Osteocyte (in vitro differentiated cells): ENCODE results near the gene CDH23. TPM values are rescaled to one million over a fixed set of nuclear protein-coding genes. Genes with fewer than 3 reads are reported as not detected.

Source experiments
- DNase-seq: peaks from one replicate; pipeline ENCODE4 v3.0.0; 2021; ENCODE audit warnings: mixed read lengths; ENCODE audit not compliant: unreplicated experiment; ENCODE audit errors: extremely low spot score
- H3K27ac Mint-ChIP-seq: one replicate; pipeline ENCODE4 v1.8.0; 2021; ENCODE audit warnings: mild to moderate bottlenecking, mixed read lengths; ENCODE audit not compliant: unreplicated experiment
- H3K27me3 Mint-ChIP-seq: one replicate; pipeline ENCODE4 v1.8.0; 2021; ENCODE audit warnings: mixed read lengths; ENCODE audit not compliant: unreplicated experiment
- H3K36me3 Mint-ChIP-seq: one replicate; pipeline ENCODE4 v1.8.0; 2021; ENCODE audit warnings: mixed read lengths; ENCODE audit not compliant: unreplicated experiment
- H3K4me1 Mint-ChIP-seq: one replicate; pipeline ENCODE4 v1.8.0; 2021; ENCODE audit warnings: mixed read lengths; ENCODE audit not compliant: unreplicated experiment
- H3K4me3 Mint-ChIP-seq: one replicate; pipeline ENCODE4 v1.8.0; 2021; ENCODE audit warnings: mild to moderate bottlenecking, moderate library complexity, mixed read lengths; ENCODE audit not compliant: unreplicated experiment
- H3K9me3 Mint-ChIP-seq: one replicate; pipeline ENCODE4 v1.8.0; 2021; ENCODE audit warnings: mixed read lengths; ENCODE audit not compliant: unreplicated experiment
- CTCF ChIP-seq: fragments of 200-600 bp; sonication (generic); IDR thresholded peaks from 2 replicates; pipeline ENCODE4 v1.5.0; 2021; ENCODE audit warnings: antibody characterized with exemption, mild to moderate bottlenecking, moderate library complexity
- total RNA-seq: library from RNA; stranded (reverse); gene quantifications from 2 replicates; pipeline ENCODE4 v1.2.1, GENCODE V29; 2021

CDH23 gene
- total RNA-seq, 1 donor from 2014 or later, result not detected

DNA sequence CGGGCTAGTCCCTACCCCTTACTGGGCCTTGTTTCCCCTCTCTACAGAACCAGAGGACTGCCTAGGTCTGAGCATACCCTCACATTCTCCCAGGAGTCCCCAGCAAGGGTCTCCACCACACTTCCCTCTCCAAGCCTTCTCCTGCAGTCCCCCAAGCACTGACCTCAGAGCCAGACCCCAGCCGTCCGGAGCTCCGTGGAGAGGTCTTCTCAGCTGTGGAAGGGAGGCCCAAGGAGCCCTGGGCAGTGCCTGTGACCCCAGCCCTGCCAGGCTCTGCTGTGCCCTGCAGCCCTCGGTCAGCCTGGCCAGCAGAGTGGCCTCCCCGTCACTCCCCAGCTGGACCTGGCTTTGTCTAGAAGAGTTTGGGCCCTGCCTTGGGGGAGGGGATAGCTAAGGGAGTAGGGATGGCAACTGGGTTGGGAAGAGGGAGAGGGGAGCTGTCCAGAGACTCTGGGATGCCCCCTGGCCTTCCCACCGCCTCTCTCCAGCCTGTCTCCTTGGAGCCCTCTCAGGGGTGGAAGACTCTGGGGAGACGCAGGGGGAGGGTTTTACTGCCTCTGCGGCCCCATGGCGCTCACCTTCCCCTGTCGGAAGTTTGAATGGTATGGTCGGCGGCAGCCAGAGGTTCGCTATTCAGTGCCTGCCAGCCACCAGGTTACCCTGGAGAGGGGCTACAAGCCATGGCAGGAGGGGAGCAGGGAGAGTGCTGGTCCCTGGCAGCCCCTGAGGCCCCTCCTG lies 322.9 kb downstream of the CDH23 start, which contains the start of gene C10orf105:
Gene C10orf105, minus strand, starts transcription at position 315 of the 738 bp plus-strand sequence. CDS start 3,441 bp downstream, outside the sequence.
- Mint-ChIP-seq H3K27ac (no peak within 1 kb of the TSS), H3K4me3 (no peak within 1 kb of the TSS), H3K27me3 (peaks cover 24% of the 10 kb centered on the region), H3K9me3 (no peaks in the 10 kb centered on the region), H3K4me1 (no peaks in the 10 kb centered on the region), H3K36me3 (no peaks in the 10 kb centered on the region)
- no peak for DNase-seq
- no peak for TF ChIP-seq CTCF

GRCh38 chr10:71720288-71720687 lies 323.6 kb downstream of the CDH23 start:
- no peaks in the 10 kb centered on the region for H3K36me3 Mint-ChIP-seq
- no peak for DNase-seq
- H3K27me3 Mint-ChIP-seq, result peaks cover 24% of the 10 kb centered on the region
- H3K4me3 Mint-ChIP-seq, result no peak overlapping the region
- no peak overlapping the region for H3K27ac Mint-ChIP-seq
- TF ChIP-seq CTCF, result no peak
- no peaks in the 10 kb centered on the region for H3K9me3 Mint-ChIP-seq
- no peaks in the 10 kb centered on the region for H3K4me1 Mint-ChIP-seq

GRCh38 chr10:71721313-71721712 lies 324.6 kb downstream of the CDH23 start:
- H3K4me3 Mint-ChIP-seq, result no peak overlapping the region
- no peak overlapping the region for H3K27ac Mint-ChIP-seq
- no peak for TF ChIP-seq CTCF
- H3K36me3 Mint-ChIP-seq, result no peaks in the 10 kb centered on the region
- H3K9me3 Mint-ChIP-seq, result no peaks in the 10 kb centered on the region
- no peaks in the 10 kb centered on the region for H3K4me1 Mint-ChIP-seq
- no peak for DNase-seq
- H3K27me3 Mint-ChIP-seq, result peaks cover 24% of the 10 kb centered on the region

DNA sequence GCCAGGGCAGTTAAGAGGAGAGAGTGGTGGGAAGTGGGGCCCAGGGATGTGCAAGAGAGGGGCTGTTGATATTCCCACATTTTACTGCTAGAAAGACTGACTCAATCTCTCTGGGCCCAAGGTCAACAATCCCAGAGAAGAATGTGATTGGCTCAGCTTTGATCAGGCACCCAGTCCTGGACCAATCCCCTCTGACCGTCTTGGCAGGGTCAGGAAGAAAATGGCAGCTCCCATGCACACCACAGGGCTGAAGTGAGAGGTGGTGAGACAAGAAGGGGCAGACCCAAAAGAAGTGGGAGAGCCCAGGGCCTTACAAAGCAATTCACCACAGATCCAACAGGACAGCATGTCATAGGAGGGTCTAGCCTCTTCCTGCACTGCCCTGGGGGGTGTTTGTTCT lies 326.1 kb downstream of the CDH23 start:
- no peak overlapping the region for H3K4me3 Mint-ChIP-seq
- DNase-seq, result no peak
- no peak overlapping the region for H3K27ac Mint-ChIP-seq
- TF ChIP-seq CTCF, result no peak
- no peaks in the 10 kb centered on the region for H3K4me1 Mint-ChIP-seq
- H3K9me3 Mint-ChIP-seq, result no peaks in the 10 kb centered on the region
- H3K27me3 Mint-ChIP-seq, result peaks cover 27% of the 10 kb centered on the region
- H3K36me3 Mint-ChIP-seq, result no peaks in the 10 kb centered on the region

DNA sequence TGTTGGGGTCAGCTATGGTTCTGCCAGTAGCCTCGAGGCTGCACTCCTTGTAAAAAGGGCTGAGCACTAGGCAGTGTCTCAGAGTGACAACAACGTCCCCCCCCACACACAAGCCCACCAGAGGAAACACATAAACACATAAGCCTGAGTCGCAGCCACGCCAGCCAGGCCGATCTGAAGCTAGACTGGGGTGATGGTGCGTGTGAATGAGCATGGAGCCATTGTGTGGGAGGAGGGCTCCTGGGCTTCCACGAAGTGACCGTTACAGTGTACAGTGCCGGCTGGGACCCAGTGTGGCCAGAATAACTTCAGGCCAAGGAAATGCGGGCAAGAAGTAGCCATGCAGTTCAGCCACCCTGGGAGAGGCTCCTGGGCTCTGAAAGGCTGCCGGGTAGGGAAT lies 326.6 kb downstream of the CDH23 start:
- Mint-ChIP-seq H3K27me3 (peaks cover 28% of the 10 kb centered on the region), H3K27ac (no peak overlapping the region), H3K4me1 (no peaks in the 10 kb centered on the region), H3K36me3 (no peaks in the 10 kb centered on the region), H3K4me3 (no peak overlapping the region), H3K9me3 (no peaks in the 10 kb centered on the region)
- no peak for DNase-seq
- TF ChIP-seq CTCF, result no peak
